GM12892 (cell line): ENCODE data around the gene BAIAP2L2.

Source experiments
- DNase-seq: peaks from one replicate; pipeline ENCODE4 v3.0.0; 2011; ENCODE audit not compliant: insufficient read length
- FAIRE-seq: peaks from 2 replicates; lab custom pipeline; 2011; peaks lifted over from hg19 to GRCh38; lab: Jason Lieb, UNC
- POLR2A ChIP-seq: IDR thresholded peaks from 2 replicates; pipeline ENCODE4 v1.6.1; 2011; ENCODE audit warnings: low read depth, low read length, control low read depth
- POLR2AphosphoS5 ChIP-seq: IDR thresholded peaks from 2 replicates; pipeline ENCODE4 v1.6.1; 2011; ENCODE audit warnings: low read depth, low read length, control low read depth
- TAF1 ChIP-seq: IDR thresholded peaks from 2 replicates; pipeline ENCODE4 v1.6.1; 2011; ENCODE audit warnings: low read depth, mild to moderate bottlenecking, control low read depth, low read length, borderline replicate concordance

Gene BAIAP2L2

GRCh38 chr22:38077096-38077495, 33.4 kb downstream of the BAIAP2L2 start:
- no peak for FAIRE-seq
- TF ChIP-seq TAF1 (no peak), POLR2AphosphoS5 (no peak), POLR2A (no peak)
- no peak for DNase-seq

- FAIRE-seq (no peak), DNase-seq (no peak)
- TF ChIP-seq TAF1: no peak
These were observed 34.5 kb downstream of the BAIAP2L2 start for GRCh38 chr22:38075961-38076360.

- FAIRE-seq (no peak), DNase-seq (no peak)
- TF ChIP-seq POLR2AphosphoS5 (no peak), POLR2A (no peak), TAF1 (no peak)
These were observed 35.2 kb downstream of the BAIAP2L2 start for GRCh38 chr22:38075105-38075825.

- no peak for DNase-seq
- no peak for FAIRE-seq
- no peak for TF ChIP-seq TAF1
- no peak for TF ChIP-seq POLR2A
- TF ChIP-seq POLR2AphosphoS5: no peak
These were observed 36.0 kb downstream of the BAIAP2L2 start for GRCh38 chr22:38074181-38075104.

- no peak for TF ChIP-seq POLR2AphosphoS5
- no peak for TF ChIP-seq TAF1
- TF ChIP-seq POLR2A: no peak
- FAIRE-seq: no peak
- no peak for DNase-seq
These were observed 37.0 kb downstream of the BAIAP2L2 start for GRCh38 chr22:38073150-38074130.

- TF ChIP-seq TAF1 (no peak), POLR2AphosphoS5 (no peak), POLR2A (no peak)
- DNase-seq (no peak), FAIRE-seq (no peak)
These were observed 37.9 kb downstream of the BAIAP2L2 start for GRCh38 chr22:38072322-38073149.

- FAIRE-seq (no peak), DNase-seq (no peak)
- TF ChIP-seq TAF1 (no peak), POLR2A (no peak), POLR2AphosphoS5 (no peak)
These were observed 38.8 kb downstream of the BAIAP2L2 start for GRCh38 chr22:38071421-38072321.

GRCh38 chr22:38070250-38070921, 40.1 kb downstream of the BAIAP2L2 start:
- TF ChIP-seq POLR2A: no peak
- no peak for TF ChIP-seq POLR2AphosphoS5
- no peak for TF ChIP-seq TAF1
- no peak for FAIRE-seq
- DNase-seq: no peak

GRCh38 chr22:38069372-38070249, 40.9 kb downstream of the BAIAP2L2 start:
- no peak for FAIRE-seq
- no peak for DNase-seq
- no peak for TF ChIP-seq POLR2A
